GM19328 (cell line): ENCODE measurements around the gene DNAJC19.
A peak's percentile ranks its signal among the peaks of the same experiment; 100 is the strongest.
"Not testable (repeated sequence)": the region's sequence is repeated elsewhere in the genome, so short reads cannot be mapped to it uniquely, and the experiment has no call there.

Source experiments
- ATAC-seq: cut with Tn5 transposase; IDR thresholded peaks from one replicate; pipeline ENCODE4 v1.9.1; 2021; ENCODE audit warnings: mild to moderate bottlenecking, moderate library complexity; ENCODE audit not compliant: unreplicated experiment

Gene DNAJC19

GRCh38 chr3:180989291-180990163 lies at the start of gene DNAJC19:
Gene DNAJC19, minus strand, starts transcription at chr3:180989736. Its CDS starts 134 bp downstream, at chr3:180989602.
- peak; percentile 95 for ATAC-seq

GRCh38 chr3:181030948-181031347 lies 41.4 kb upstream of the DNAJC19 start:
- no peak for ATAC-seq

- no peak for ATAC-seq
Observed at GRCh38 chr3:181025204-181025603, 35.7 kb upstream of the DNAJC19 start.

GRCh38 chr3:181017690-181018089 lies 28.2 kb upstream of the DNAJC19 start:
- ATAC-seq: no peak

GRCh38 chr3:181009225-181009624 lies 19.7 kb upstream of the DNAJC19 start:
- no peak for ATAC-seq

GRCh38 chr3:181008796-181009195 lies 19.3 kb upstream of the DNAJC19 start:
- ATAC-seq: no peak

DNA sequence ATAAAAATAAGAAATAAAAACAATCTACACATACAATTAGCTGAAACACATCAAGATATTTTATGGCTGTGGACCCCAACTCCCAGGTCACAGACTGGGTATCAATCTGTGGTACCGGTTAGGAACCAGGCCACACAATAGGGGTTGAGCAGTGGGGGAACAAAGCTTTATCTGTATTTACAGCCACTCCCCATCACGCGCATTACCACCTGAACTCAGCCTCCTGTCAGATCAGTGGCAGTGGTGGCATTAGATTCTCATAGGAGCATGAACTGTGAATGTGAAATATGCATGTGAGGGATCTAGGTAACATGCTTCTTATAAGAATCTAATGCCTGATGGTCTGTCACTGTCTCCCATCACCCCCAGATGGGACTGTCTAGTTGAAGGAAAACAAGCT lies 17.7 kb upstream of the DNAJC19 start:
- no peak for ATAC-seq

DNA sequence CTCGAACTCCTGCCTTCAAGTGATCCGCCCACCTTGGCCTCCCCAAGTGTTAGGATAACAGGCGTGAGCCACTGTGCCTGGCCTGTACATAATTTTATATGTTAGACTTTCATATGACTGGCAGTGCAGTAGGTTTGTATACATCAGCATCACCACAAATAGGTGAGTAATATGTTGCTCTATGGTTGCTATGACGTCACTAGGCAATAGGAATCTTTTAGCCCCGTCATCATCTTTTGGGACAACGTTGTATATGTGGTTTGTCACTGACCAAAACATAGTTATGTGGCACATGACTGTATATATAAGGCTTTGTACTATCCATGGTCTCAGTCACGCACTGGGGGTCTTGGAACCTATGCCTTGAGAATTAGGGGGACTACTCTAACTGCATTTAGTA lies 17.0 kb upstream of the DNAJC19 start:
- ATAC-seq: no peak

- not testable (repeated sequence) for ATAC-seq
Observed at GRCh38 chr3:181003469-181003868, 13.9 kb upstream of the DNAJC19 start.

- ATAC-seq: not testable (repeated sequence)
Observed at GRCh38 chr3:181002331-181002730, 12.8 kb upstream of the DNAJC19 start.

DNA sequence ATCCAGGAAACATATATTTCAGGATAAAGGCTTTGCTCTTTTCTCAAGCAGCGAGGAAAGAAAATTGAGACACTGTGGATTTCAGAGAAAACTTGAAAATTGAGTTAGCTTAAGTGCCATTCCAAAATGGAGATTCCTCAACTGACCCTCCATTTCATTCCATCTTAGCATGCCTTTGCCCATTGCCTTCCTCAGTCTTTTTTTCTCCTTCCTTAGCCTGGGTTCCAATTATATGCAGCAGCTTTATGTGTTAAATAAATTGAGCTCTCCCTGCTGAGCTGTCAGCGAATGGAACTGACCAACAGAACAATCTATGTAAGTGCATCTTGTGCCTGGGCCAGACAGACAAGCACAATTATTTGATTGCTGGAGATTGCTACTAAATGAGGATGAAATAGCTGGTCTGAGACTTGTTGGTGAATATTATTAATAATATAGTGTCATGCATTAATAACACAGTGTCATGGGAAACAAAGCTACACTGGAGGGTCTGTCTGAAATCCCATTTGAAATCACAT lies 6.9 kb upstream of the DNAJC19 start:
- no peak for ATAC-seq

DNA sequence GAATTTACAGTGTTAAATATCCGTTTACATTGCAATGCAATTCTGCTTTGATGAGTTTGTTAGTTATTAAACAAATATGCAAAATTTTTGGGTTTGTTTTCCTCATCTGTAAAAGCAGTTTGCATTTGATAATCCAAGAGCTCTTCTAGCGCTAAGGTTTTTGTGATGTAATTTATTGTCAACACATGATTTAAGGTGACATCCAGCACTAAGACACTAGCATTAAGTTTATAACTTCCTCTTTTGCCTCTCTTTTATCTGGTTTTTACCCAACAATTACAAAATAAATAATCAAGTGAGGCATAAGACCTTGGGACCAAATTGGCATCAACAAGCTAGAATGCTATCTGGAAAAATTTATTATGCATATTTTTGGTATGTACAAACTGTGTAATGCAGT lies 969 bp upstream of the DNAJC19 start:
- no peak for ATAC-seq

DNA sequence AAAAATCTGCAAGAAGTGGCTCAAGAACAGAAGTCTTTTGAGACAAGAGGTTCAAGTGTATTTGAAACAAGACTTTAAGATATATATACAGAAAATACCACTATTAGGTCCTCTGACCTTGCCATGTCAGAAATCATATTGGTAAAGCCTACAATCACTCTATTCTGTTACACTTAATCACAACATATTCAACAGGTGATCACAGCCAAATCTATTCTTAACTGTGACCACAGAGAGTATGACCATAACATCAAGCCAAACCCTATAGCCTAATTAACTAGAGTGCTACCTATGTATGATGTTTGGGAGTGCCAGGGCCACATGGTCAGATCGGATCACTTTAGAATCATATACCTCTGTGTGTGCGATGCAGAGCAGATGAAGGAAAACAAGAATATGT lies 2.2 kb downstream of the DNAJC19 start:
- no peak for ATAC-seq

- ATAC-seq: not testable (repeated sequence)
Observed at GRCh38 chr3:180986366-180986765, 3.2 kb downstream of the DNAJC19 start.

DNA sequence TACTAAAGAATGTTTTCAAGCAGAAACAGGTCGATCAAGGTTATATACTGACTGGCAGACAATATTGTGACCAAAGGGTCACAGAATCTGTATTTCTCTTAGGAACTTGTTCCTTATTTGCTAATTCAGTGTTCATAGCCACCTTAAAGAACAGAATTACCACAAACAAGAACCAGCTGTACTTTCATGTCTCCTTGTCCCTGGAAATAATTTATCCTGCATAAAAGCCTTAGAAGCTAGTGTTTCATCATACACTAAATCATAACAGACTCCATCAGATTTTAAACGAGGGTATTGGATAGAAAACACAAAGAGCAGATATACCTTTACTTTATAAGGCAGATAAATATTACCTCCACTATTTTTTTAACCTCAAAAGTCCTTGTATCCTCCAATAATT lies 6.4 kb downstream of the DNAJC19 start:
- no peak for ATAC-seq

- ATAC-seq: no peak
Observed at GRCh38 chr3:180981912-180982311, 7.6 kb downstream of the DNAJC19 start.

GRCh38 chr3:180980611-180981010 lies 8.9 kb downstream of the DNAJC19 start:
- no peak for ATAC-seq

DNA sequence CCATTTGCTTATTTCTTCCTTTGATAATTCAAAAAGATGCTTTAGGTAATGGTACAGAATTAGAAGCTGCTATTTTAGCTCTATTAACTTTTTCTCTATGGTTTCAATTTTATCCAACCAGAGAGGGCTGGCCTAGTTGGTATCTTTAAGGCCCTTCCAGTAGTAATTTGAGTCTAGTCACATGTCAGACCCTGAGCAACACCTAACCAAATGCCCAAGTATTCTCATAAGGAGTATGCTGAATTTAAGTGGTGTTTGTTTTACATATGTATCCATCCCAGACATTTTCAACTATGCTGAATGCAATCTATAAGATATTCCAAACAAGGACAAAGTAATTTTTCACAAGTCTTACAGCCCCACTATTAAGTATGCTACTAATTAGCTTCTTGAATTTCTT lies 9.6 kb downstream of the DNAJC19 start:
- ATAC-seq: no peak

GRCh38 chr3:180977498-180977897 lies 12.0 kb downstream of the DNAJC19 start:
- no peak for ATAC-seq

GRCh38 chr3:180974286-180974685 lies 15.2 kb downstream of the DNAJC19 start:
- no peak for ATAC-seq

- ATAC-seq: no peak
Observed at GRCh38 chr3:180973543-180973942, 16.0 kb downstream of the DNAJC19 start.

DNA sequence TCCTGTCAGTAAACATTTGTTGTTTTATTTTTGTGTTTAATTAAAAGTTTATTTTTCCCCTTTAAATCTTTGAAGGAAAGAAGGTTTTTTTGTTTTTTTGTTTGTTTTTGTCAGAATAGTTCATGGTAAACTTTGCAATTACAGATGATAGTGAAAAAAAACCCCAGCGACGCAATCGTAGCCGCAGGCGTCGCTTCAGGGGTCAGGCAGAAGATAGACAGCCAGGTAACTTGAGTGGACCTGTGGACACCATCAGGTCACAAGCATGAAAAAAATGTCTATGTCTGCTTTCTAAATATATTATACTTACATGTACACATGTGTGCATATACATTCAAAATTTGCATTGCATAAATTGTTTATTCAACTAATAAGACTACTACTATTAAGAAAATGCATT lies 18.6 kb downstream of the DNAJC19 start:
- ATAC-seq: no peak

DNA sequence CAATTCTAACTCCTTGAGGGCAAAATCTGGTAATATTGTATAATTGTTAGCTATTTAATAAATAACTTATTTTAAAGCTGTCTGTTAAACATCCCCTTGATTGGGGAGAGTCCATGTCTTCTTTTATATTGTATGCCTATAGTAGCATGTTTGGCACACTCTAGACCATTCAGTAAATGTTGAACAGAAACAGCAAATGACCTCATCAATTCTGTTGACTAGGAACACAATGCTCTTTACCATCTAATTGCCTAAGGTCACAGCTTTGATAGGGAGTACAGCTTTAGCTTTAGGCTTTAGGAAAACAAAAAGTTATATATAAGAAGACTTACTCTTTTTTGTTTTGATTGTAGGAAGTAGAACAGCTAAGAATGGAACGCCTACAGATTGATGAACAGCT lies 27.0 kb downstream of the DNAJC19 start:
- no peak for ATAC-seq
